ENCODE data around the gene TEX264.

Gene TEX264

GRCh38 chr3:51721062-51721745, 50.2 kb downstream of the TEX264 start:
- Histone ChIP-seq H3K9me3 (replicated peaks in 1 of 2; ENCODE audit: control insufficient read depth in 2 of 2, insufficient read depth in 1 of 2, low read depth in 1 of 2, low read length in 2 of 2) (no peaks in the 10 kb centered on the region), H3K4ac (ENCODE audit: low read length) (no peak overlapping the region), H2BK5ac (ENCODE audit: low read length) (peak overlapping the region; percentile 7), H2BK12ac (ENCODE audit: low read length) (no peak overlapping the region), H3K4me3 (ENCODE audit: low read length in 2 of 2) (no peak overlapping the region), H3K18ac (ENCODE audit: low read length) (no peak overlapping the region), H3K4me2 (ENCODE audit: insufficient read depth, low read length, poor library complexity, severe bottlenecking) (no peak overlapping the region), H2AFZ (ENCODE audit: low read length) (peak overlapping the region; percentile 69), H4K91ac (ENCODE audit: low read depth, low read length, poor library complexity) (no peak overlapping the region), H2AK5ac (ENCODE audit: low read depth, low read length) (no peak overlapping the region), H3K9ac (ENCODE audit: low read depth, low read length, poor library complexity) (no peak overlapping the region), H2BK15ac (ENCODE audit: low read length) (no peak overlapping the region), H3K27ac (replicated peaks; ENCODE audit: low read length) (no peak overlapping the region), H3K14ac (ENCODE audit: low read length) (no peak overlapping the region), H3K36me3 (replicated peaks in 1 of 2; ENCODE audit: control insufficient read depth in 2 of 2, insufficient read depth in 2 of 2, low read length in 2 of 2) (peaks cover 0 to 4% of the 10 kb centered on the region in 2 donors), H3K4me1 (ENCODE audit: control insufficient read depth in 2 of 2, insufficient read depth in 1 of 2, low read depth in 1 of 2, low read length in 2 of 2) (no peaks in the 10 kb centered on the region), H3K27me3 (ENCODE audit: control insufficient read depth in 3 of 3, insufficient read depth in 3 of 3, low read depth in 1 of 3, low read length in 3 of 3) (peaks cover 0 to 2% (median 0%) of the 10 kb centered on the region in 3 experiments), H2BK120ac (ENCODE audit: low read depth, low read length) (no peak overlapping the region), H3K23ac (ENCODE audit: low read depth, low read length, poor library complexity) (no peak overlapping the region), H4K8ac (ENCODE audit: low read depth, low read length) (no peak overlapping the region), H3K79me1 (ENCODE audit: low read depth, low read length) (no peaks in the 10 kb centered on the region)
- DNase-seq (ENCODE audit: low spot score), result no peak
- no CpG with 5 or more reads among the region's 8 CpGs for WGBS, 2 donors (ENCODE audit: extremely low coverage in 2 of 2, insufficient read length in 2 of 2, insufficient replicate concordance in 1 of 2)

- Histone ChIP-seq H3K9me3 (replicated peaks in 1 of 2; ENCODE audit: control insufficient read depth in 2 of 2, insufficient read depth in 1 of 2, low read depth in 1 of 2, low read length in 2 of 2) (no peaks in the 10 kb centered on the region), H2BK15ac (ENCODE audit: low read length) (no peak overlapping the region), H3K9ac (ENCODE audit: low read depth, low read length, poor library complexity) (no peak overlapping the region), H2BK120ac (ENCODE audit: low read depth, low read length) (no peak overlapping the region), H3K4me1 (ENCODE audit: control insufficient read depth in 2 of 2, insufficient read depth in 1 of 2, low read depth in 1 of 2, low read length in 2 of 2) (no peaks in the 10 kb centered on the region), H4K8ac (ENCODE audit: low read depth, low read length) (no peak overlapping the region), H3K27ac (replicated peaks; ENCODE audit: low read length) (no peak overlapping the region), H3K79me1 (ENCODE audit: low read depth, low read length) (no peaks in the 10 kb centered on the region), H3K27me3 (ENCODE audit: control insufficient read depth in 3 of 3, insufficient read depth in 3 of 3, low read depth in 1 of 3, low read length in 3 of 3) (peaks cover 0 to 2% (median 0%) of the 10 kb centered on the region in 3 experiments), H2AFZ (ENCODE audit: low read length) (no peak overlapping the region), H2BK12ac (ENCODE audit: low read length) (no peak overlapping the region), H3K18ac (ENCODE audit: low read length) (no peak overlapping the region), H4K91ac (ENCODE audit: low read depth, low read length, poor library complexity) (no peak overlapping the region), H2AK5ac (ENCODE audit: low read depth, low read length) (no peak overlapping the region), H3K4me3 (ENCODE audit: low read length in 2 of 2) (no peak overlapping the region), H2BK5ac (ENCODE audit: low read length) (no peak overlapping the region), H3K36me3 (replicated peaks in 1 of 2; ENCODE audit: control insufficient read depth in 2 of 2, insufficient read depth in 2 of 2, low read length in 2 of 2) (no peaks in the 10 kb centered on the region), H3K4me2 (ENCODE audit: insufficient read depth, low read length, poor library complexity, severe bottlenecking) (no peak overlapping the region), H3K4ac (ENCODE audit: low read length) (no peak overlapping the region), H3K14ac (ENCODE audit: low read length) (no peak overlapping the region), H3K23ac (ENCODE audit: low read depth, low read length, poor library complexity) (peak overlapping the region; percentile 60)
- DNase-seq (ENCODE audit: low spot score), result no peak
- no CpG with 5 or more reads among the region's 4 CpGs for WGBS, 2 donors (ENCODE audit: extremely low coverage in 2 of 2, insufficient read length in 2 of 2, insufficient replicate concordance in 1 of 2)
Measured at GRCh38 chr3:51722362-51722761, 51.3 kb downstream of the TEX264 start.

GRCh38 chr3:51727500-51727899, 56.4 kb downstream of the TEX264 start:
- Histone ChIP-seq H3K79me1 (ENCODE audit: low read depth, low read length) (no peaks in the 10 kb centered on the region), H3K27ac (replicated peaks; ENCODE audit: low read length) (no peak overlapping the region), H3K4me1 (ENCODE audit: control insufficient read depth in 2 of 2, insufficient read depth in 1 of 2, low read depth in 1 of 2, low read length in 2 of 2) (no peaks in the 10 kb centered on the region), H2BK120ac (ENCODE audit: low read depth, low read length) (no peak overlapping the region), H3K4ac (ENCODE audit: low read length) (no peak overlapping the region), H3K18ac (ENCODE audit: low read length) (no peak overlapping the region), H3K27me3 (ENCODE audit: control insufficient read depth in 3 of 3, insufficient read depth in 3 of 3, low read depth in 1 of 3, low read length in 3 of 3) (peaks cover 0 to 6% (median 0%) of the 10 kb centered on the region in 3 experiments), H3K9me3 (replicated peaks in 1 of 2; ENCODE audit: control insufficient read depth in 2 of 2, insufficient read depth in 1 of 2, low read depth in 1 of 2, low read length in 2 of 2) (no peaks in the 10 kb centered on the region), H3K4me2 (ENCODE audit: insufficient read depth, low read length, poor library complexity, severe bottlenecking) (no peak overlapping the region), H3K14ac (ENCODE audit: low read length) (no peak overlapping the region), H4K8ac (ENCODE audit: low read depth, low read length) (no peak overlapping the region), H2BK12ac (ENCODE audit: low read length) (no peak overlapping the region), H2BK5ac (ENCODE audit: low read length) (no peak overlapping the region), H2AK5ac (ENCODE audit: low read depth, low read length) (no peak overlapping the region), H2AFZ (ENCODE audit: low read length) (no peak overlapping the region), H2BK15ac (ENCODE audit: low read length) (no peak overlapping the region), H3K23ac (ENCODE audit: low read depth, low read length, poor library complexity) (no peak overlapping the region), H3K4me3 (ENCODE audit: low read length in 2 of 2) (no peak overlapping the region), H3K36me3 (replicated peaks in 1 of 2; ENCODE audit: control insufficient read depth in 2 of 2, insufficient read depth in 2 of 2, low read length in 2 of 2) (no peaks in the 10 kb centered on the region), H4K91ac (ENCODE audit: low read depth, low read length, poor library complexity) (no peak overlapping the region), H3K9ac (ENCODE audit: low read depth, low read length, poor library complexity) (no peak overlapping the region)
- no peak for DNase-seq (ENCODE audit: low spot score)

- Histone ChIP-seq H3K27me3 (ENCODE audit: control insufficient read depth in 3 of 3, insufficient read depth in 3 of 3, low read depth in 1 of 3, low read length in 3 of 3) (peaks cover 0 to 6% (median 0%) of the 10 kb centered on the region in 3 experiments), H2BK15ac (ENCODE audit: low read length) (no peak overlapping the region), H3K27ac (replicated peaks; ENCODE audit: low read length) (no peak overlapping the region), H3K4me3 (ENCODE audit: low read length in 2 of 2) (no peak overlapping the region), H3K18ac (ENCODE audit: low read length) (no peak overlapping the region), H3K79me1 (ENCODE audit: low read depth, low read length) (no peaks in the 10 kb centered on the region), H3K4me2 (ENCODE audit: insufficient read depth, low read length, poor library complexity, severe bottlenecking) (no peak overlapping the region), H2BK120ac (ENCODE audit: low read depth, low read length) (no peak overlapping the region), H3K9ac (ENCODE audit: low read depth, low read length, poor library complexity) (no peak overlapping the region), H2BK12ac (ENCODE audit: low read length) (no peak overlapping the region), H2BK5ac (ENCODE audit: low read length) (no peak overlapping the region), H3K9me3 (replicated peaks in 1 of 2; ENCODE audit: control insufficient read depth in 2 of 2, insufficient read depth in 1 of 2, low read depth in 1 of 2, low read length in 2 of 2) (no peaks in the 10 kb centered on the region), H2AK5ac (ENCODE audit: low read depth, low read length) (no peak overlapping the region), H2AFZ (ENCODE audit: low read length) (no peak overlapping the region), H3K4me1 (ENCODE audit: control insufficient read depth in 2 of 2, insufficient read depth in 1 of 2, low read depth in 1 of 2, low read length in 2 of 2) (no peaks in the 10 kb centered on the region), H3K36me3 (replicated peaks in 1 of 2; ENCODE audit: control insufficient read depth in 2 of 2, insufficient read depth in 2 of 2, low read length in 2 of 2) (no peaks in the 10 kb centered on the region), H3K23ac (ENCODE audit: low read depth, low read length, poor library complexity) (no peak overlapping the region), H3K14ac (ENCODE audit: low read length) (no peak overlapping the region), H3K4ac (ENCODE audit: low read length) (no peak overlapping the region), H4K8ac (ENCODE audit: low read depth, low read length) (no peak overlapping the region), H4K91ac (ENCODE audit: low read depth, low read length, poor library complexity) (no peak overlapping the region)
- DNase-seq (ENCODE audit: low spot score), result no peak
Measured at GRCh38 chr3:51729042-51729633, 58.1 kb downstream of the TEX264 start.
